ENCODE results near the gene G0S2. TPM values are rescaled to one million over a fixed set of nuclear protein-coding genes. Genes with fewer than 3 reads are reported as not detected.

The G0S2 gene
- total and polyA plus RNA-seq, 2 experiments from 2014 or later: 3.2 to 8.2 TPM

DNA sequence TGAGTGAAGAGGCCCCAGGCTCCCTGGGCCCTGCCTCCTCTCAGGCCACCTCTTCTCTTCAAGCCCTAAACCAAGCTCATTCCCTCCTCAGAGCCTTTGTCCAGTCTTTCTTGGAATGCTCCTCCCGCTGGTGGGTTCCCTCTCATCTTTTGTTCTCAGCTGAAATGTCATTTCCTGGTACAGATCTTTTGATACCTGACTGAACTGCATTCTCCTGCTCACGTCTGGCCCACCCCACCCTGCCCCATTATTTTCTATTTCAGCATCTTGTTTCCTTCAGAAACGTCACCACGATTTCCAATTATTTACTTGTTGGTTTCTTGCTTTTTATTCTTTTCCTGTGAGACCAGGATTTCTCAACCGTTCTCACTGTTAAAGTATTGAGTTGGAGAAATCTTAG, 39.4 kb upstream of the G0S2 start:
- Mint-ChIP-seq H3K27me3 (ENCODE audit: insufficient read depth, low read depth, poor library complexity) (peaks cover 5% of the 10 kb centered on the region), H3K27ac (no peak overlapping the region), H3K9me3 (no peaks in the 10 kb centered on the region; the same call in 2 of the 3 replicates), H3K4me3 (no peak overlapping the region), H3K36me3 (ENCODE audit: low read depth) (no peaks in the 10 kb centered on the region), H3K4me1 (peaks cover 14% of the 10 kb centered on the region)
- no peak for TF ChIP-seq POLR2AphosphoS5 (IDR thresholded peaks at IDR 0.05; ENCODE audit: low read depth)
- TF ChIP-seq STAT1 (IDR thresholded peaks at IDR 0.05; ENCODE audit: unreplicated experiment): no peak
- TF ChIP-seq, protein P1, sequence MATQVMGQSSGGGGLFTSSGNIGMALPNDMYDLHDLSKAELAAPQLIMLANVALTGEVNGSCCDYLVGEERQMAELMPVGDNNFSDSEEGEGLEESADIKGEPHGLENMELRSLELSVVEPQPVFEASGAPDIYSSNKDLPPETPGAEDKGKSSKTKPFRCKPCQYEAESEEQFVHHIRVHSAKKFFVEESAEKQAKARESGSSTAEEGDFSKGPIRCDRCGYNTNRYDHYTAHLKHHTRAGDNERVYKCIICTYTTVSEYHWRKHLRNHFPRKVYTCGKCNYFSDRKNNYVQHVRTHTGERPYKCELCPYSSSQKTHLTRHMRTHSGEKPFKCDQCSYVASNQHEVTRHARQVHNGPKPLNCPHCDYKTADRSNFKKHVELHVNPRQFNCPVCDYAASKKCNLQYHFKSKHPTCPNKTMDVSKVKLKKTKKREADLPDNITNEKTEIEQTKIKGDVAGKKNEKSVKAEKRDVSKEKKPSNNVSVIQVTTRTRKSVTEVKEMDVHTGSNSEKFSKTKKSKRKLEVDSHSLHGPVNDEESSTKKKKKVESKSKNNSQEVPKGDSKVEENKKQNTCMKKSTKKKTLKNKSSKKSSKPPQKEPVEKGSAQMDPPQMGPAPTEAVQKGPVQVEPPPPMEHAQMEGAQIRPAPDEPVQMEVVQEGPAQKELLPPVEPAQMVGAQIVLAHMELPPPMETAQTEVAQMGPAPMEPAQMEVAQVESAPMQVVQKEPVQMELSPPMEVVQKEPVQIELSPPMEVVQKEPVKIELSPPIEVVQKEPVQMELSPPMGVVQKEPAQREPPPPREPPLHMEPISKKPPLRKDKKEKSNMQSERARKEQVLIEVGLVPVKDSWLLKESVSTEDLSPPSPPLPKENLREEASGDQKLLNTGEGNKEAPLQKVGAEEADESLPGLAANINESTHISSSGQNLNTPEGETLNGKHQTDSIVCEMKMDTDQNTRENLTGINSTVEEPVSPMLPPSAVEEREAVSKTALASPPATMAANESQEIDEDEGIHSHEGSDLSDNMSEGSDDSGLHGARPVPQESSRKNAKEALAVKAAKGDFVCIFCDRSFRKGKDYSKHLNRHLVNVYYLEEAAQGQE (IDR thresholded peaks at IDR 0.05; ENCODE audit: unreplicated experiment): no peak
- TF ChIP-seq ETS1 (IDR thresholded peaks at IDR 0.05): no peak
- TF ChIP-seq JUNB (IDR thresholded peaks at IDR 0.05; ENCODE audit: unreplicated experiment): no peak
- TF ChIP-seq, protein P2, sequence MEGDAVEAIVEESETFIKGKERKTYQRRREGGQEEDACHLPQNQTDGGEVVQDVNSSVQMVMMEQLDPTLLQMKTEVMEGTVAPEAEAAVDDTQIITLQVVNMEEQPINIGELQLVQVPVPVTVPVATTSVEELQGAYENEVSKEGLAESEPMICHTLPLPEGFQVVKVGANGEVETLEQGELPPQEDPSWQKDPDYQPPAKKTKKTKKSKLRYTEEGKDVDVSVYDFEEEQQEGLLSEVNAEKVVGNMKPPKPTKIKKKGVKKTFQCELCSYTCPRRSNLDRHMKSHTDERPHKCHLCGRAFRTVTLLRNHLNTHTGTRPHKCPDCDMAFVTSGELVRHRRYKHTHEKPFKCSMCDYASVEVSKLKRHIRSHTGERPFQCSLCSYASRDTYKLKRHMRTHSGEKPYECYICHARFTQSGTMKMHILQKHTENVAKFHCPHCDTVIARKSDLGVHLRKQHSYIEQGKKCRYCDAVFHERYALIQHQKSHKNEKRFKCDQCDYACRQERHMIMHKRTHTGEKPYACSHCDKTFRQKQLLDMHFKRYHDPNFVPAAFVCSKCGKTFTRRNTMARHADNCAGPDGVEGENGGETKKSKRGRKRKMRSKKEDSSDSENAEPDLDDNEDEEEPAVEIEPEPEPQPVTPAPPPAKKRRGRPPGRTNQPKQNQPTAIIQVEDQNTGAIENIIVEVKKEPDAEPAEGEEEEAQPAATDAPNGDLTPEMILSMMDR (conservative IDR thresholded peaks at IDR 0.05; ENCODE audit: low read depth in 2 of 2): no peak
- no peak for TF ChIP-seq ZNF114 (CRISPR knock-in tag; IDR thresholded peaks at IDR 0.05)
- TF ChIP-seq CREB1 (CRISPR knock-in tag; IDR thresholded peaks at IDR 0.05; ENCODE audit: low read depth): no peak
- TF ChIP-seq, protein P3, sequence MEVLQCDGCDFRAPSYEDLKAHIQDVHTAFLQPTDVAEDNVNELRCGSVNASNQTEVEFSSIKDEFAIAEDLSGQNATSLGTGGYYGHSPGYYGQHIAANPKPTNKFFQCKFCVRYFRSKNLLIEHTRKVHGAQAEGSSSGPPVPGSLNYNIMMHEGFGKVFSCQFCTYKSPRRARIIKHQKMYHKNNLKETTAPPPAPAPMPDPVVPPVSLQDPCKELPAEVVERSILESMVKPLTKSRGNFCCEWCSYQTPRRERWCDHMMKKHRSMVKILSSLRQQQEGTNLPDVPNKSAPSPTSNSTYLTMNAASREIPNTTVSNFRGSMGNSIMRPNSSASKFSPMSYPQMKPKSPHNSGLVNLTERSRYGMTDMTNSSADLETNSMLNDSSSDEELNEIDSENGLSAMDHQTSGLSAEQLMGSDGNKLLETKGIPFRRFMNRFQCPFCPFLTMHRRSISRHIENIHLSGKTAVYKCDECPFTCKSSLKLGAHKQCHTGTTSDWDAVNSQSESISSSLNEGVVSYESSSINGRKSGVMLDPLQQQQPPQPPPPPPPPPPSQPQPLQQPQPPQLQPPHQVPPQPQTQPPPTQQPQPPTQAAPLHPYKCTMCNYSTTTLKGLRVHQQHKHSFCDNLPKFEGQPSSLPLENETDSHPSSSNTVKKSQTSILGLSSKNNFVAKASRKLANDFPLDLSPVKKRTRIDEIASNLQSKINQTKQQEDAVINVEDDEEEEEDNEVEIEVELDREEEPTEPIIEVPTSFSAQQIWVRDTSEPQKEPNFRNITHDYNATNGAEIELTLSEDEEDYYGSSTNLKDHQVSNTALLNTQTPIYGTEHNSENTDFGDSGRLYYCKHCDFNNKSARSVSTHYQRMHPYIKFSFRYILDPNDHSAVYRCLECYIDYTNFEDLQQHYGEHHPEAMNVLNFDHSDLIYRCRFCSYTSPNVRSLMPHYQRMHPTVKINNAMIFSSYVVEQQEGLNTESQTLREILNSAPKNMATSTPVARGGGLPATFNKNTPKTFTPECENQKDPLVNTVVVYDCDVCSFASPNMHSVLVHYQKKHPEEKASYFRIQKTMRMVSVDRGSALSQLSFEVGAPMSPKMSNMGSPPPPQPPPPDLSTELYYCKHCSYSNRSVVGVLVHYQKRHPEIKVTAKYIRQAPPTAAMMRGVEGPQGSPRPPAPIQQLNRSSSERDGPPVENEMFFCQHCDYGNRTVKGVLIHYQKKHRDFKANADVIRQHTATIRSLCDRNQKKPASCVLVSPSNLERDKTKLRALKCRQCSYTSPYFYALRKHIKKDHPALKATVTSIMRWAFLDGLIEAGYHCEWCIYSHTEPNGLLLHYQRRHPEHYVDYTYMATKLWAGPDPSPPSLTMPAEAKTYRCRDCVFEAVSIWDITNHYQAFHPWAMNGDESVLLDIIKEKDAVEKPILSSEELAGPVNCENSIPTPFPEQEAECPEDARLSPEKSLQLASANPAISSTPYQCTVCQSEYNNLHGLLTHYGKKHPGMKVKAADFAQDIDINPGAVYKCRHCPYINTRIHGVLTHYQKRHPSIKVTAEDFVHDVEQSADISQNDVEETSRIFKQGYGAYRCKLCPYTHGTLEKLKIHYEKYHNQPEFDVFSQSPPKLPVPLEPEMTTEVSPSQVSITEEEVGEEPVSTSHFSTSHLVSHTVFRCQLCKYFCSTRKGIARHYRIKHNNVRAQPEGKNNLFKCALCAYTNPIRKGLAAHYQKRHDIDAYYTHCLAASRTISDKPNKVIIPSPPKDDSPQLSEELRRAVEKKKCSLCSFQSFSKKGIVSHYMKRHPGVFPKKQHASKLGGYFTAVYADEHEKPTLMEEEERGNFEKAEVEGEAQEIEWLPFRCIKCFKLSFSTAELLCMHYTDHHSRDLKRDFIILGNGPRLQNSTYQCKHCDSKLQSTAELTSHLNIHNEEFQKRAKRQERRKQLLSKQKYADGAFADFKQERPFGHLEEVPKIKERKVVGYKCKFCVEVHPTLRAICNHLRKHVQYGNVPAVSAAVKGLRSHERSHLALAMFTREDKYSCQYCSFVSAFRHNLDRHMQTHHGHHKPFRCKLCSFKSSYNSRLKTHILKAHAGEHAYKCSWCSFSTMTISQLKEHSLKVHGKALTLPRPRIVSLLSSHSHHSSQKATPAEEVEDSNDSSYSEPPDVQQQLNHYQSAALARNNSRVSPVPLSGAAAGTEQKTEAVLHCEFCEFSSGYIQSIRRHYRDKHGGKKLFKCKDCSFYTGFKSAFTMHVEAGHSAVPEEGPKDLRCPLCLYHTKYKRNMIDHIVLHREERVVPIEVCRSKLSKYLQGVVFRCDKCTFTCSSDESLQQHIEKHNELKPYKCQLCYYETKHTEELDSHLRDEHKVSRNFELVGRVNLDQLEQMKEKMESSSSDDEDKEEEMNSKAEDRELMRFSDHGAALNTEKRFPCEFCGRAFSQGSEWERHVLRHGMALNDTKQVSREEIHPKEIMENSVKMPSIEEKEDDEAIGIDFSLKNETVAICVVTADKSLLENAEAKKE (CRISPR knock-in tag; IDR thresholded peaks at IDR 0.05): no peak
- Histone ChIP-seq H3K79me2 (replicated peaks; ENCODE audit: insufficient read depth) (no peaks in the 10 kb centered on the region), H3K9me2 (ENCODE audit: insufficient read depth) (peaks cover 13% of the 10 kb centered on the region), H3K27me3 (ENCODE audit: insufficient read depth) (no peaks in the 10 kb centered on the region), H2AFZ (no peak overlapping the region), H4K20me1 (replicated peaks; ENCODE audit: insufficient read depth) (no peaks in the 10 kb centered on the region), H3F3A (replicated peaks; ENCODE audit: low read depth) (no peaks in the 10 kb centered on the region), H3K4me2 (no peak overlapping the region), H3K4me3 (no peak overlapping the region), H3K27ac (ENCODE audit: low read depth) (no peak overlapping the region), H3K4me1 (ENCODE audit: insufficient read depth) (peaks cover 3% of the 10 kb centered on the region; the same call in 1 of the 2 replicates), H3K36me3 (ENCODE audit: insufficient read depth) (no peaks in the 10 kb centered on the region)
- DNase-seq (ENCODE audit: low spot score) (no peak), ATAC-seq (no peak)
